Measurements from ENCODE around the gene FOLR3. TPM values are rescaled to one million over a fixed set of nuclear protein-coding genes. Genes with fewer than 3 reads are reported as not detected.
"Not testable (repeated sequence)": the region's sequence is repeated elsewhere in the genome, so short reads cannot be mapped to it uniquely, and the experiment has no call there.

Gene FOLR3
- not detected in 3 replicates for total RNA-seq
- long read RNA-seq = 0 reads

GRCh38 chr11:72135473-72135872 is at the start of gene FOLR3:
Gene FOLR3 (plus strand): TSS chr11:72135725. CDS start chr11:72135953, 228 bp downstream.
- not testable (repeated sequence) for H3K4me3 Mint-ChIP-seq (ENCODE audit: unreplicated experiment); H3K36me3 Mint-ChIP-seq (ENCODE audit: low read depth); H3K27ac Mint-ChIP-seq (ENCODE audit: unreplicated experiment); DNase-seq (ENCODE audit: low spot score); H3K9me3 Mint-ChIP-seq (ENCODE audit: low read depth); H3K4me1 Mint-ChIP-seq (ENCODE audit: low read depth)
- peaks cover 17% of the 10 kb centered on the region for H3K27me3 Mint-ChIP-seq (ENCODE audit: low read depth)

- Mint-ChIP-seq H3K27ac (ENCODE audit: unreplicated experiment) (no peak overlapping the region), H3K27me3 (ENCODE audit: low read depth) (no peaks in the 10 kb centered on the region), H3K4me1 (ENCODE audit: low read depth) (no peaks in the 10 kb centered on the region), H3K9me3 (ENCODE audit: low read depth) (no peaks in the 10 kb centered on the region), H3K36me3 (ENCODE audit: low read depth) (peaks cover 1% of the 10 kb centered on the region), H3K4me3 (ENCODE audit: unreplicated experiment) (no peak overlapping the region)
- no peak for DNase-seq (ENCODE audit: low spot score)
- TF ChIP-seq CTCF (IDR thresholded peaks at IDR 0.05) = no peak
These were observed 47.3 kb upstream of the FOLR3 start for GRCh38 chr11:72088076-72088808.

- H3K4me3 Mint-ChIP-seq (ENCODE audit: unreplicated experiment) = no peak overlapping the region
- H3K4me1 Mint-ChIP-seq (ENCODE audit: low read depth) = no peaks in the 10 kb centered on the region
- DNase-seq (ENCODE audit: low spot score) = no peak
- peak; percentile 87 for TF ChIP-seq CTCF (IDR thresholded peaks at IDR 0.05)
- peaks cover 3% of the 10 kb centered on the region for H3K36me3 Mint-ChIP-seq (ENCODE audit: low read depth)
- H3K27ac Mint-ChIP-seq (ENCODE audit: unreplicated experiment) = peak overlapping the region; percentile 14
- H3K9me3 Mint-ChIP-seq (ENCODE audit: low read depth) = no peaks in the 10 kb centered on the region
- no peaks in the 10 kb centered on the region for H3K27me3 Mint-ChIP-seq (ENCODE audit: low read depth)
These were observed 44.2 kb upstream of the FOLR3 start for GRCh38 chr11:72091292-72091691.

- no peak overlapping the region for H3K4me3 Mint-ChIP-seq (ENCODE audit: unreplicated experiment)
- H3K36me3 Mint-ChIP-seq (ENCODE audit: low read depth) = peaks cover 10% of the 10 kb centered on the region
- H3K9me3 Mint-ChIP-seq (ENCODE audit: low read depth) = no peaks in the 10 kb centered on the region
- no peaks in the 10 kb centered on the region for H3K27me3 Mint-ChIP-seq (ENCODE audit: low read depth)
- DNase-seq (ENCODE audit: low spot score) = no peak
- peaks cover 29% of the 10 kb centered on the region for H3K4me1 Mint-ChIP-seq (ENCODE audit: low read depth)
- TF ChIP-seq CTCF (IDR thresholded peaks at IDR 0.05) = no peak
- no peak overlapping the region for H3K27ac Mint-ChIP-seq (ENCODE audit: unreplicated experiment)
These were observed 36.8 kb upstream of the FOLR3 start for GRCh38 chr11:72098741-72099140.

- H3K27ac Mint-ChIP-seq (ENCODE audit: unreplicated experiment) = no peak overlapping the region
- no peak for TF ChIP-seq CTCF (IDR thresholded peaks at IDR 0.05)
- H3K27me3 Mint-ChIP-seq (ENCODE audit: low read depth) = no peaks in the 10 kb centered on the region
These were observed 35.5 kb upstream of the FOLR3 start for GRCh38 chr11:72100009-72100408.

GRCh38 chr11:72100462-72100861 is 35.1 kb upstream of the FOLR3 start:
- Mint-ChIP-seq H3K27me3 (ENCODE audit: low read depth) (no peaks in the 10 kb centered on the region), H3K36me3 (ENCODE audit: low read depth) (peaks cover 8% of the 10 kb centered on the region), H3K27ac (ENCODE audit: unreplicated experiment) (no peak overlapping the region), H3K9me3 (ENCODE audit: low read depth) (no peaks in the 10 kb centered on the region), H3K4me1 (ENCODE audit: low read depth) (peaks cover 37% of the 10 kb centered on the region), H3K4me3 (ENCODE audit: unreplicated experiment) (no peak overlapping the region)
- no peak for DNase-seq (ENCODE audit: low spot score)
- no peak for TF ChIP-seq CTCF (IDR thresholded peaks at IDR 0.05)

More at GRCh38 chr11:72100009-72100408, 35.5 kb upstream of the FOLR3 start:
- Mint-ChIP-seq H3K36me3 (ENCODE audit: low read depth) (peaks cover 8% of the 10 kb centered on the region), H3K4me1 (ENCODE audit: low read depth) (peaks cover 37% of the 10 kb centered on the region), H3K4me3 (ENCODE audit: unreplicated experiment) (no peak overlapping the region), H3K9me3 (ENCODE audit: low read depth) (no peaks in the 10 kb centered on the region)
- no peak for DNase-seq (ENCODE audit: low spot score)

All from chondrocyte (in vitro differentiated cells).